ENCODE measurements around the gene TRIP13.

TRIP13 gene

GRCh38 chr5:966941-967340 is 74.3 kb downstream of the TRIP13 start:
- H3K4me3 ChIP-seq (ENCODE audit: low read length): no peak overlapping the region
- TF ChIP-seq EZH2phosphoT487 (IDR thresholded peaks at IDR 0.05; ENCODE audit: low read depth): no peak
- TF ChIP-seq, protein P1, sequence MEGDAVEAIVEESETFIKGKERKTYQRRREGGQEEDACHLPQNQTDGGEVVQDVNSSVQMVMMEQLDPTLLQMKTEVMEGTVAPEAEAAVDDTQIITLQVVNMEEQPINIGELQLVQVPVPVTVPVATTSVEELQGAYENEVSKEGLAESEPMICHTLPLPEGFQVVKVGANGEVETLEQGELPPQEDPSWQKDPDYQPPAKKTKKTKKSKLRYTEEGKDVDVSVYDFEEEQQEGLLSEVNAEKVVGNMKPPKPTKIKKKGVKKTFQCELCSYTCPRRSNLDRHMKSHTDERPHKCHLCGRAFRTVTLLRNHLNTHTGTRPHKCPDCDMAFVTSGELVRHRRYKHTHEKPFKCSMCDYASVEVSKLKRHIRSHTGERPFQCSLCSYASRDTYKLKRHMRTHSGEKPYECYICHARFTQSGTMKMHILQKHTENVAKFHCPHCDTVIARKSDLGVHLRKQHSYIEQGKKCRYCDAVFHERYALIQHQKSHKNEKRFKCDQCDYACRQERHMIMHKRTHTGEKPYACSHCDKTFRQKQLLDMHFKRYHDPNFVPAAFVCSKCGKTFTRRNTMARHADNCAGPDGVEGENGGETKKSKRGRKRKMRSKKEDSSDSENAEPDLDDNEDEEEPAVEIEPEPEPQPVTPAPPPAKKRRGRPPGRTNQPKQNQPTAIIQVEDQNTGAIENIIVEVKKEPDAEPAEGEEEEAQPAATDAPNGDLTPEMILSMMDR (IDR thresholded peaks at IDR 0.05; ENCODE audit: low read depth, low read length): no peak
- H2AFZ ChIP-seq (ENCODE audit: low read depth, low read length): no peak overlapping the region
- H3K9me3 ChIP-seq (ENCODE audit: insufficient read depth, low read length): no peaks in the 10 kb centered on the region
- H3K9ac ChIP-seq (ENCODE audit: low read length): no peak overlapping the region
- H4K20me1 ChIP-seq (ENCODE audit: insufficient read depth, low read length): no peaks in the 10 kb centered on the region
- H3K27me3 ChIP-seq (ENCODE audit: low read depth, low read length): 0 out of 2 replicates have a peak, but pooled peaks cover 7% of the 10 kb centered on the region
- no peak overlapping the region for H3K4me2 ChIP-seq (ENCODE audit: low read length)
- H3K36me3 ChIP-seq (replicated peaks; ENCODE audit: low read depth, low read length): no peaks in the 10 kb centered on the region
- H3K27ac ChIP-seq (ENCODE audit: low read length): no peak overlapping the region
- no peaks in the 10 kb centered on the region for H3K79me2 ChIP-seq (ENCODE audit: low read length)
- no peaks in the 10 kb centered on the region for H3K4me1 ChIP-seq (ENCODE audit: low read length)
